Natural killer cell (primary cell): ENCODE measurements around the gene PEX6. TPM values are rescaled to one million over a fixed set of nuclear protein-coding genes. Genes with fewer than 3 reads are reported as not detected.
"Not testable (repeated sequence)": the region's sequence is repeated elsewhere in the genome, so short reads cannot be mapped to it uniquely, and the experiment has no call there.

Source experiments
- ATAC-seq, 3 donors: fragments of 150-1000 bp in 2 of 3; fragments of 200-7000 bp in 1 of 3; cut with Tn5 transposase; 1 replicate in 1 of 3; 2 replicates in 2 of 3; pipeline ENCODE4 v1.10.0; 2021; ENCODE audit warnings: mild to moderate bottlenecking in 2 of 3, moderate library complexity in 2 of 3
- DNase-seq, 2 donors: peaks; one replicate each; pipeline versions ENCODE4 v3.0.0 to v3.0.0-alpha.2; 2013 to 2021; ENCODE audit warnings: mixed read lengths in 1 of 2
- H3K27ac ChIP-seq: one replicate; pipeline ENCODE4 v1.5.1; 2013; ENCODE audit warnings: mild to moderate bottlenecking, low read length
- H3K27me3 ChIP-seq: one replicate; pipeline ENCODE4 v1.6.1; 2013; ENCODE audit warnings: low read length; ENCODE audit not compliant: control insufficient read depth, insufficient read depth
- H3K36me3 ChIP-seq: one replicate; pipeline ENCODE4 v1.6.1; 2013; ENCODE audit warnings: low read length; ENCODE audit not compliant: control insufficient read depth, insufficient read depth
- H3K4me1 ChIP-seq: one replicate; pipeline ENCODE4 v1.6.1; 2013; ENCODE audit warnings: low read length; ENCODE audit not compliant: control insufficient read depth, insufficient read depth
- H3K4me3 ChIP-seq: one replicate; pipeline ENCODE4 v1.5.1; 2013; ENCODE audit warnings: low read length
- H3K9me3 ChIP-seq: one replicate; pipeline ENCODE4 v1.6.1; 2013; ENCODE audit warnings: low read length; ENCODE audit not compliant: control insufficient read depth, insufficient read depth
- H3K27ac Mint-ChIP-seq, 2 donors: one replicate each; pipeline ENCODE4 v1.8.0; 2022; ENCODE audit warnings: mild to moderate bottlenecking in 2 of 2, mixed read lengths in 2 of 2, moderate library complexity in 1 of 2
- H3K27me3 Mint-ChIP-seq, 2 donors: one replicate each; pipeline ENCODE4 v1.8.0; 2022; ENCODE audit warnings: low read depth in 2 of 2, mixed read lengths in 2 of 2
- H3K36me3 Mint-ChIP-seq: one replicate; pipeline ENCODE4 v1.8.0; 2022; ENCODE audit warnings: mixed read lengths
- H3K4me1 Mint-ChIP-seq, 2 donors: one replicate each; pipeline ENCODE4 v1.8.0; 2022; ENCODE audit warnings: mixed read lengths in 2 of 2
- H3K4me3 Mint-ChIP-seq: one replicate; pipeline ENCODE4 v1.8.0; 2022; ENCODE audit warnings: mild to moderate bottlenecking, moderate library complexity, mixed read lengths
- H3K9me3 Mint-ChIP-seq, 2 donors: one replicate each; pipeline ENCODE4 v1.8.0; 2022; ENCODE audit warnings: mixed read lengths in 2 of 2
- CTCF ChIP-seq: fragments of 200-600 bp; IDR thresholded peaks from one replicate; pipeline ENCODE4 v1.8.0; 2022; ENCODE audit warnings: antibody characterized with exemption
- WGBS: methylation state at CpG from one replicate; pipeline ENCODE4 v1.1.7; 2013; ENCODE audit warnings: missing lambda C conversion rate; ENCODE audit not compliant: insufficient coverage; 5-methylcytosine and 5-hydroxymethylcytosine counted together
- intact Hi-C: fragments of 100-400 bp; cut with micrococcal nuclease; formaldehyde crosslinking; loops from one replicate; pipeline ENCODE4 v1.14.2; 2022
- total RNA-seq, 4 donors: library from RNA; stranded (reverse); fragments of 120-200 nt in 1 of 4; gene quantifications; one replicate each; pipeline versions ENCODE4 v1.2.3 to v1.2.4, GENCODE V29; 2013 to 2022

The PEX6 gene
- total RNA-seq, 3 donors from 2014 or later (not counting 1 experiment from before 2014, with no cell fraction given), result 8.2 to 13.6 (median 9.9) TPM

- ATAC-seq (peak in 1 of 3 donors; percentile 5), DNase-seq (no peak)
- no peak for TF ChIP-seq CTCF
- H3K9me3 ChIP-seq, result no peaks in the 10 kb centered on the region
- H3K9me3 Mint-ChIP-seq, result no peaks in the 10 kb centered on the region
- H3K4me1 Mint-ChIP-seq, result peaks cover 12 to 13% of the 10 kb centered on the region in 2 donors
- no peak overlapping the region for H3K27ac ChIP-seq
- H3K27ac Mint-ChIP-seq, result no peak overlapping the region
- H3K4me3 Mint-ChIP-seq, result peak overlapping the region; percentile 87
- H3K36me3 ChIP-seq, result peaks cover 10% of the 10 kb centered on the region
- WGBS, result 71% methylated on average over 12 of the region's 13 CpGs
- intact Hi-C loops, result no loop called here
- peaks cover 0 to 17% of the 10 kb centered on the region in 2 donors for H3K27me3 Mint-ChIP-seq
- no peaks in the 10 kb centered on the region for H3K36me3 Mint-ChIP-seq
- peaks cover 15% of the 10 kb centered on the region for H3K4me1 ChIP-seq
- H3K4me3 ChIP-seq, result no peak overlapping the region
- peaks cover 9% of the 10 kb centered on the region for H3K27me3 ChIP-seq
Observed at GRCh38 chr6:42959917-42960242, 19.1 kb downstream of the PEX6 start.

- Histone ChIP-seq H3K27me3 (peaks cover 9% of the 10 kb centered on the region), H3K36me3 (peaks cover 2% of the 10 kb centered on the region), H3K27ac (no peak overlapping the region), H3K9me3 (no peaks in the 10 kb centered on the region), H3K4me1 (peaks cover 15% of the 10 kb centered on the region), H3K4me3 (no peak overlapping the region)
- H3K9me3 Mint-ChIP-seq, result no peaks in the 10 kb centered on the region
- H3K4me3 Mint-ChIP-seq, result no peak overlapping the region
- H3K4me1 Mint-ChIP-seq, result peaks cover 12 to 13% of the 10 kb centered on the region in 2 donors
- peaks cover 0 to 17% of the 10 kb centered on the region in 2 donors for H3K27me3 Mint-ChIP-seq
- no peak for ATAC-seq
- no peaks in the 10 kb centered on the region for H3K36me3 Mint-ChIP-seq
- no peak overlapping the region for H3K27ac Mint-ChIP-seq
- no peak for TF ChIP-seq CTCF
- WGBS, result 100% methylated on average over 4 of the region's 8 CpGs
- intact Hi-C loops, result no loop called here
- no peak for DNase-seq
Observed at GRCh38 chr6:42958125-42958524, 20.9 kb downstream of the PEX6 start.

- ATAC-seq, H3K27ac ChIP-seq, H3K36me3 ChIP-seq, H3K27me3 ChIP-seq, H3K4me1 ChIP-seq, H3K4me3 ChIP-seq, H3K27ac Mint-ChIP-seq, H3K9me3 Mint-ChIP-seq, H3K4me1 Mint-ChIP-seq, DNase-seq, intact Hi-C loops, H3K9me3 ChIP-seq, H3K36me3 Mint-ChIP-seq, H3K4me3 Mint-ChIP-seq, H3K27me3 Mint-ChIP-seq: not testable (repeated sequence)
- WGBS, result 97% methylated on average over 4 of the region's 4 CpGs
Observed at GRCh38 chr6:42954405-42954804, 24.6 kb downstream of the PEX6 start.

GRCh38 chr6:42952389-42952788 is 26.6 kb downstream of the PEX6 start:
- 93% methylated on average over 4 of the region's 4 CpGs for WGBS
- no peaks in the 10 kb centered on the region for H3K9me3 Mint-ChIP-seq
- Histone ChIP-seq H3K4me3 (no peak overlapping the region), H3K36me3 (no peaks in the 10 kb centered on the region), H3K9me3 (no peaks in the 10 kb centered on the region), H3K27ac (no peak overlapping the region), H3K4me1 (no peaks in the 10 kb centered on the region), H3K27me3 (no peaks in the 10 kb centered on the region)
- no peak overlapping the region for H3K4me3 Mint-ChIP-seq
- DNase-seq (no peak), ATAC-seq (no peak)
- no peak overlapping the region for H3K27ac Mint-ChIP-seq
- no peak for TF ChIP-seq CTCF
- no peaks in the 10 kb centered on the region for H3K27me3 Mint-ChIP-seq
- no peaks in the 10 kb centered on the region for H3K36me3 Mint-ChIP-seq
- no peaks in the 10 kb centered on the region for H3K4me1 Mint-ChIP-seq
- intact Hi-C loops, result no loop called here
